COLO668 (cell line): ENCODE data around the gene SF3A1.
"Not testable (repeated sequence)": the region's sequence is repeated elsewhere in the genome, so short reads cannot be mapped to it uniquely, and the experiment has no call there.

Source experiments
- DNase-seq: peaks from one replicate; lab custom pipeline; 2025; ENCODE audit not compliant: unreplicated experiment; lab: John Stamatoyannopoulos, UW

SF3A1 gene, protein sequence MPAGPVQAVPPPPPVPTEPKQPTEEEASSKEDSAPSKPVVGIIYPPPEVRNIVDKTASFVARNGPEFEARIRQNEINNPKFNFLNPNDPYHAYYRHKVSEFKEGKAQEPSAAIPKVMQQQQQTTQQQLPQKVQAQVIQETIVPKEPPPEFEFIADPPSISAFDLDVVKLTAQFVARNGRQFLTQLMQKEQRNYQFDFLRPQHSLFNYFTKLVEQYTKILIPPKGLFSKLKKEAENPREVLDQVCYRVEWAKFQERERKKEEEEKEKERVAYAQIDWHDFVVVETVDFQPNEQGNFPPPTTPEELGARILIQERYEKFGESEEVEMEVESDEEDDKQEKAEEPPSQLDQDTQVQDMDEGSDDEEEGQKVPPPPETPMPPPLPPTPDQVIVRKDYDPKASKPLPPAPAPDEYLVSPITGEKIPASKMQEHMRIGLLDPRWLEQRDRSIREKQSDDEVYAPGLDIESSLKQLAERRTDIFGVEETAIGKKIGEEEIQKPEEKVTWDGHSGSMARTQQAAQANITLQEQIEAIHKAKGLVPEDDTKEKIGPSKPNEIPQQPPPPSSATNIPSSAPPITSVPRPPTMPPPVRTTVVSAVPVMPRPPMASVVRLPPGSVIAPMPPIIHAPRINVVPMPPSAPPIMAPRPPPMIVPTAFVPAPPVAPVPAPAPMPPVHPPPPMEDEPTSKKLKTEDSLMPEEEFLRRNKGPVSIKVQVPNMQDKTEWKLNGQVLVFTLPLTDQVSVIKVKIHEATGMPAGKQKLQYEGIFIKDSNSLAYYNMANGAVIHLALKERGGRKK

DNA sequence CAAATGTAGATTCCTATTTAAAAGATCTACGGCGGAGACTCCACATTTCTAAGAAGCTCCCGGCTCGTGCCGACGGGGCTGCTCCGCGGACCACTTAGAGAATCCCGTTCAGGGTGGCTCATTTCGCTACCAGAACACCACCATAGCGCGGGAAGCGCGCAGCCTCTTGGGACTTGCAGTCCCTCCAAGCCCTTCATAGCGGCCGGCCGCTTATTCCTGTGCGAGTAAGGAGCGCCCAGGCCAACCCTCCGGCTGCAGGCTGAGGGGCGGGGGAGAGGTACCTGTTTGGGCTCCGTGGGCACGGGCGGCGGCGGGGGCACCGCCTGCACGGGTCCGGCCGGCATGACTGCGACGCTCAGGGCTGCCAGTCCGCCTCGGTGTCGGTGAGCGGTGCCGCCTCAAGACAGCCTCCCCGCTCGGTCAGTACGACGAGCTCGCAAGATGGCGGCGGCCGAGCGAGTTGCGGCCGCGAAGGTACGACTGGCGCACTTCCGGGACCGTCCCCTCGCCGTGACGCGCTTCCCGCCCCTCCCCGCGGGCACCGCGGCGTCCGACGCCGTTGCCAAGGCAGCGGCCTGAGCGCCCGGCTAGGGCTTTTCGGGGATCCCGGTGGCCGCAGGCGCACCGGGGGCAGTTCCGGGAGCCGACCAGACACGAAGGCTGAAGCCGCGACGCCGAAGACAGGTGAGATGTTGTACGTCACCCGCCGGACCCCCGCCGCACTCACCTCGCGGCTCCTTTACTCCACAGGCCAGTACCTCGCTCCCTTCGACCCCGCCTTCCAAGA is at the start of gene SF3A1, which contains the start of gene CCDC157:
SF3A1 (minus strand) TSS at position 446 of the 787 bp plus-strand sequence; CDS start at position 344, 102 bp downstream.
CCDC157 (plus strand) TSS at position 559 of the 787 bp plus-strand sequence. CDS start 8,994 bp downstream, outside the sequence.
- peak; percentile 95 for DNase-seq

- no peak for DNase-seq
These were observed 49.7 kb upstream of the SF3A1 start for GRCh38 chr22:30406400-30406799.

DNA sequence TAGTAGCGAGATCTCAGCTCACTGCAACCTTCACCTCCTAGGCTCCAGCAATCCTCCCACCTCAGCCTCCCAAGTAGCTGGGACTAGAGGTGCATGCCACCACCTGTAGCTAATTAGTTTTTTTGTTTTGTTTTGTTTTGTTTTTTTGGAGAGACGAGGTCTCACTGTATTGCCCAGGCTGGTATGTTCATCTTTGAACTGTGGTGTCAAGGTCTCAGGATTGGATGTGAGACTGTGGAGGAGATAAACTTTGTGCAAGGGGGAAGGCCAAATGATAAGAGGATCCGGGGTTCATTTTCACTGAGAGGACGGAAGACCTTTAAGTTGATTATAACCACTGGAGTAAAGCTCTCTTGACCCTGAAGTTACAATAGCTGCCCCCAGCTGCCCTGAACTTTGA is 49.0 kb upstream of the SF3A1 start:
- DNase-seq = no peak

DNA sequence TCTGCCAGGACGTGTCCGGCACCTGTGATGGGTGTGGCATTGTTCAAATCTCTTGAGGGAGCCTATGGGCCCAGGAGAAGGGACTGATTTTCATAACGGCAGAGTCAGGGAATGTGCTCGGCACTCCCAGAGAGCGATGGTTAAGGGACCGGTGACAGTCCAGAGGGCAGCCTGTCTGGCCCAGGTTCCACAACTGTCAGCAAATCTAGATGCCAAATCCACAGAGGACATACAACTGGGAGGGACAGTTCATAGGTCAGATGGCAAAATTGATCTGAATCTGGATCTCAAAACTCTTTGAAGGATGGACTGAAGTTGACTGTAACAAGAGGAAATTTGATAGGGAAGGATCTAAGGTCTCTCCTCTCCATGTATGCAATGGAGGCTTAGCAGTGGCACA is 47.6 kb upstream of the SF3A1 start:
- DNase-seq = no peak

GRCh38 chr22:30402766-30403104 is 46.0 kb upstream of the SF3A1 start:
- DNase-seq = not testable (repeated sequence)

DNA sequence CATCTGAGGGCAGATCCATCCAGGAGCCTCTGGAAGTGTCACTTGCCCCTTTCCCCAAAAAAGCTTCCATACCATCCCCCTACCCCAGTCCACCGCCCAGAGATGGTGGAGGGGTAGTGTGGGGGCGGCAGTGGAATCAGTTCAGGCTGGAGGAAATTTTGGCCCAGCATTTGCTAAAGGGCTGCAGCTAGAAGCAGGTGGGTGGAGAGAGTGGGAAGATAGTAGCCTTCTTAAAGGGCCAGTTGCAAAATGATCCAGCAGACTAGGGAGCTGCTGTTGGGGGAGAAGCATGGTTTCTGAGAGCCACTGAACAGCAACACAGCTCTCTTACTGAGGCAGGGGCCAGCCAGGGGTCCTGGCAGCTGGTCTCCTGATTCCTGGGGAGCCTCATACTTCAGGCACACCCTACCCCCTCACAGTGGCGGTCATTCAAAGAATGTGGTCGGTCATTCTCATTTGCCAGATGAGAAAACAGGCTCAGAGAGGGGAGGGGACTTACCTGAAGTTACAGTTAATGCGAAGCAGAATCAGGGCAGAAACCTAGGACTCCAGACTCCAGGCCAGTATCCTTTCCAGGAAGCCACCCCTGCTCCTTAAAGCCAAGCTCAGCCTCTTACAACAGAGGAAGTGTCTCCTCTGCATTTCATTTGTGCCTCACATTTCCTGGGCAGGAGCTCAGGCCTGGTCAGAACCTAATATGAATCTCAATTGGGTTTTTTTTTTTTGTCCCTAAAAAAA is 45.5 kb upstream of the SF3A1 start:
- DNase-seq = no peak

- DNase-seq = not testable (repeated sequence)
These were observed 44.3 kb upstream of the SF3A1 start for GRCh38 chr22:30401024-30401423.

- no peak for DNase-seq
These were observed 43.5 kb upstream of the SF3A1 start for GRCh38 chr22:30400159-30400558.

- DNase-seq = no peak
These were observed 43.0 kb upstream of the SF3A1 start for GRCh38 chr22:30399718-30400117.

DNA sequence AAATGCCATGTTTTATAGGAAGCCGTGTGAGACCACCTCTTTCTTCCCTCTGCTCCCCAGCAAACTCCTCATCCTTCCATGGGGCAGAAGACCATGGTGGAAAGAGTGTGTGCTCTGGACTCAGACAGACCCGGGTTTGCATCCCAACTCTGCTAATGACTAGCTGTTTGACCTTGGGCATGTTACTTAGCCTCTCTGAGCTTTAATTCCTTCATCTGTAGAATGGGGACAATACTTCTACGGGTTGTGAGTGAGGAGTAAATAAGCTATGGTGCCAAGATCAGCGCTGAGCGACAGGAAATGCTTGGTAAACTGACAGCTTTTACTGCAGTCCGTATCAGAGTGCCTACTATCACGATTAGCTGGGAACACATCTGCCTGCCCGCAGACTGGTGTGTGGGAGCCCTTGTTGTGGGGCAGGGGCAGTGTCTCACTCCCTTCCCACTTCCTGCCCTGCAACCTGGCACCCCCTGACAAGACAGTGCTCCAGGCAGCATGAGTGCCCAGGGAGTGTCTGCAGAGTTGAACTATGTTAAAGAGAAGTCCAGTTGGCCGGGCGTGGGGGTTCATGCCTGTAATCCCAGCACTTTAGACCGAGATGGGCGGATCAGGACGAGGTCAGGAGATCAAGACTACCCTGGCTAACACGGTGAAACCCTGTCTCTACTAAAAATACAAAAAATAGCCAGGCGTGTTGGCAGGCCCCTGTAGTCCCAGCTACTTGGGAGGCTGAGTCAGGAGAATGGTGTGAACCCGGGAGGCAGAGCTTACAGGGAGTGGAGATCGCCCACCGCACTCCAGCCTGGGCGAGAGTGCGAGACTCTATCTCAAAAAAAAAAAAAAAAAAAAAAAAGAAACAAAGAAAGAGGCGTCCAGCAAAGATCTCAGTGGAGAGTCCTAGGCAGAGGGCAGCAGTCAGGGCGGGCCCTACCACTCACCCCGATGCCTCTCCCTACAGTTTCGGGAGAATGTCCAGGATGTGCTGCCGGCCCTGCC is 42.3 kb upstream of the SF3A1 start:
- no peak for DNase-seq

- DNase-seq = no peak
These were observed 41.3 kb upstream of the SF3A1 start for GRCh38 chr22:30397656-30398635.

DNA sequence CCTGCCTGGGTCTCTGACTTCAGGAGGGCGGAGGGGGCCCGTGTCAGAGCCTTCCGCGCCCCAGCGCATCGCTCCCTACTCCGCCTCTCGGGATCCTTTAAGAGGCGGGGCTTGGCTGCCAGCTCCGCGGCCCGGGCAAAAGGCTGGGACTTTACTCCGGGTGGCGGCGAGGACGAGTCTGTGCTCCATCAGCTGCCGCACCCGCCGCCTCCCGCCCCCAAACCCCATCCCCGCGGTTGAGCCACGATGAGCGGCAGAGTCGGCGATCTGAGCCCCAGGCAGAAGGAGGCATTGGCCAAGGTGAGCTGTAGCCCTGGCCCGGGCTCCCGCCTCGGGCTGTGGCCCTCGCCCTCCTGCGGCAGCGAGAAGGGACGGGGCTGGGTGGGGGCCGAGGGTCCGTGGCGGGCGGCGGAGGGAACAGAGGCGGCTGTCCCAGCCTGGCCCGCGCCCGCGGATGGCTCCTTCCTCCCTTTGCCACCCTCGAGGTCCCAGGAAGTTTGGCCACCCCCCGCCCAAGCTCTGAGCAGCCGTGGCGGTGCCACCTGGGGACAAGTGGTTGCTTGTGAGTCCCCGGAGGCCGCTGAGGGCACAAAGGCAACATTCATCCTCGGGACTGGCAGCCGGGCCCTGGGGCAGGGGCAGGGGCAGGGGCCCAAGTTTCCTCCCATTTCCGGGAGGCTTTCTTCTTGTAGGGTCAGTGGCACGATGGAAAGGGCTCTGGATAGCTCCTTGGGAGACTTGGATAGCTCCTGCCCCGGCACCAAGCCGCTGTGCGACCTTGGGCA is 40.4 kb upstream of the SF3A1 start, which contains the start of gene SEC14L2:
SEC14L2 (plus strand) TSS at position 148 of the 785 bp plus-strand sequence; CDS start at position 247, 99 bp downstream.
- DNase-seq = peak; percentile 72

DNA sequence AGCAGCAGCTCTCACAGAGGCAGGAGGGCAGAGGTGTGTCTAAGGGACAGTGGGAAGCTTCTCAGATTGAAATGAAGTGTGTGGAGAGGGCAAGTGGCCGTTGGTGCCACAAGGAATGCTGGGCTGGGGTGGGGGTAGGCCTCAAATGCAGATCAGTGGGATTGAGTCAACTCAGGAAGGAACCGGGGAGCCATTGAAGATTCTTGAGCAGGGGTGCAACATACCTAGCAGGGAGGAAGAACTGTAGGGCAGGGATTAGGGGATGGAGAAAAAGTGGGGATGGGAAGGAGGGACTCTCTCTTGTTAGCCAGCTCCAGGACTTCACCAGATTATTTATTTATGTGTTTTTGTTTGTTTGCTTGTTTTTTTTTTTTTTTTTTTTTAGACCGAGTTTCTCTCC is 37.2 kb upstream of the SF3A1 start:
- DNase-seq = no peak

- no peak for DNase-seq
These were observed 36.6 kb upstream of the SF3A1 start for GRCh38 chr22:30393322-30393680.

- DNase-seq = peak; percentile 56
These were observed 36.1 kb upstream of the SF3A1 start for GRCh38 chr22:30392661-30393321.

DNA sequence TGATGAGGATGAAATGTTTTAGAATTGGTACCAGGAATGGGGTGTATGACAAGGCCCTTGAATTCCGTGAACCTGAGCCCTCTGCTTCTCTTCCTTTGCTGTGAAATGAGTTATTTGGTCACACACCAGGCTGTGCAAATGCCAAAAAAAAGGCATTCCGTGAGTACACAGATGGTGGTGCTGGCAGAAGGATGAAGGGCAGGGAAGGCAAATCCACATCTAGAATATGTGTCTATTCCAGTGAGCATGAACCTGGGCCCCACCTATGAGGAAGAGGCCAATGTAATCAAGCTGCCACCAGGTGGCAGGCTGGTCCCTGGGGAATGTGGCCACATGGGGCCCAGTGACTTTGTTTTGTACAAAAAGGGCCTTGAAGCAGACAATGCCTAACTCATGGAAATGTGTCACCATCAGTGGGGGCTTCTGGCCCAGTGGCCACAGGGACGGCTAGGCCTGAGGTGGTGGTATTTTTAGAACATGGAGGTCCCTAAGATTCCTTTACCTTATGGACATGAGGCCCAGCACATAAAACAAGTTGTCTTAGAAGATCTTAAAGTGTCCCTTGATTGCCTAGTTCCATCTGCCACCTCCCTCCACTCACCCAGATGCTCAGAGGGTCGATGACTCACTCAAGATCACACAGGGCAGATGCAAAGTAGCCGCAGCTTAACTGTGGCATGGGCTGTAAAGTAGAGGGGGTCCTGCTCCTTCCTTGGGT is 34.4 kb upstream of the SF3A1 start:
- peak; percentile 80 for DNase-seq
